HCT116 (cell line): ENCODE measurements around the gene CORO7. TPM values are rescaled to one million over a fixed set of nuclear protein-coding genes. Genes with fewer than 3 reads are reported as not detected.

ENCODE experiments used
- ATAC-seq: fragments of 200-7000 bp; cut with Tn5 transposase; 2 replicates; pipeline ENCODE4 v1.9.1; 2020; ENCODE audit warnings: mild to moderate bottlenecking, moderate library complexity
- BruUV-seq: library from RNA; stranded (reverse); fragments of 400-500 nt; replicated peaks from 2 replicates; lab custom pipeline; 2021; lab: Mats Ljungman, UMichigan
- CTCF ChIA-PET: fragments of 300-600 bp; sonication (Branson Sonifier 250); formaldehyde crosslinking; loops from one replicate; lab custom pipeline; 2021; ENCODE audit warnings: antibody characterized with exemption; lab: Charles Lee
- POLR2A ChIA-PET: fragments of 300-600, 350-600 bp; sonication (Branson Sonifier 250); formaldehyde crosslinking; loops from one replicate; lab custom pipeline; 2021; ENCODE audit warnings: antibody characterized with exemption; lab: Charles Lee
- RAD21 ChIA-PET, 2 experiments: fragments of 300-600 bp; sonication (Branson Sonifier 250); formaldehyde crosslinking; loops; one replicate each; lab custom pipeline; 2023; ENCODE audit warnings: low total read pairs in 2 of 2; ENCODE audit not compliant: uncharacterized antibody in 2 of 2, unreplicated experiment in 2 of 2, low non-redundant PET in 1 of 2; lab: Charles Lee
- DNase-seq: peaks from one replicate; pipeline ENCODE4 v3.0.0-alpha.2; 2010; ENCODE audit warnings: low read depth, low spot score
- H2AFZ ChIP-seq: fragments of 200-600 bp; shearing (Covaris generic), sonication (generic); 2 replicates; pipeline ENCODE4 v1.6.1; 2017; ENCODE audit warnings: low read depth, mixed run types, mixed read lengths, antibody characterized with exemption, low read length; ENCODE audit not compliant: poor library complexity, severe bottlenecking
- H3K27ac ChIP-seq: 2 replicates; pipeline ENCODE4 v1.5.1; 2012; ENCODE audit warnings: low read depth, low read length
- H3K27me3 ChIP-seq: fragments of 200-600 bp; sonication (generic); 2 replicates; pipeline ENCODE4 v1.6.1; 2016; ENCODE audit warnings: mixed run types, low read length, mixed read lengths; ENCODE audit not compliant: insufficient read depth
- H3K36me3 ChIP-seq, 2 experiments: fragments of 200-500 bp in 1 of 2; fragments of 200-600 bp in 1 of 2; sonication (Bioruptor generic) in 1 of 2; sonication (generic) in 1 of 2; 2 replicates each; pipeline versions ENCODE4 v1.5.1 to v1.6.1; 2014 to 2016; ENCODE audit warnings: low read length in 2 of 2, inconsistent platforms in 1 of 2, mixed read lengths in 1 of 2, mixed run types in 1 of 2; ENCODE audit not compliant: insufficient read depth in 2 of 2, control insufficient read depth in 1 of 2
- H3K4me1 ChIP-seq, 2 experiments: fragments of 200-600 bp in 1 of 2; sonication (generic) in 1 of 2; 2 replicates each; pipeline versions ENCODE4 v1.5.1 to v1.6.1; 2012 to 2017; ENCODE audit warnings: low read length in 2 of 2, inconsistent platforms in 1 of 2, mild to moderate bottlenecking in 1 of 2, mixed read lengths in 1 of 2, mixed run types in 1 of 2, moderate library complexity in 1 of 2; ENCODE audit not compliant: insufficient read depth in 2 of 2, control insufficient read depth in 1 of 2
- H3K4me2 ChIP-seq: fragments of 200-600 bp; sonication (generic); 2 replicates; pipeline ENCODE4 v1.6.1; 2017; ENCODE audit warnings: mixed run types, low read length, mixed read lengths
- H3K4me3 ChIP-seq, 2 experiments: fragments of 200-600 bp in 1 of 2; sonication (generic) in 1 of 2; replicated peaks in 1 of 2; 2 replicates each; pipeline ENCODE4 v1.5.1; 2011 to 2016; ENCODE audit warnings: low read length in 2 of 2, control low read depth in 1 of 2, low read depth in 1 of 2, mild to moderate bottlenecking in 1 of 2, mixed read lengths in 1 of 2, mixed run types in 1 of 2
- H3K79me2 ChIP-seq: fragments of 200-600 bp; sonication (generic); 2 replicates; pipeline ENCODE4 v1.6.1; 2017; ENCODE audit warnings: mild to moderate bottlenecking, mixed run types, low read length, moderate library complexity, mixed read lengths; ENCODE audit not compliant: insufficient read depth
- H3K9ac ChIP-seq: fragments of 200-600 bp; sonication (generic); 2 replicates; pipeline ENCODE4 v1.6.1; 2016; ENCODE audit warnings: low read length, mixed read lengths
- H3K9me2 ChIP-seq: fragments of 200-600 bp; sonication (generic), shearing (Covaris generic); 2 replicates; pipeline ENCODE4 v1.6.1; 2017; ENCODE audit warnings: mixed run types, mild to moderate bottlenecking, moderate library complexity; ENCODE audit not compliant: insufficient read depth
- H3K9me3 ChIP-seq, 2 experiments: fragments of 200-500 bp in 1 of 2; fragments of 200-600 bp in 1 of 2; sonication (Bioruptor generic) in 1 of 2; sonication (generic) in 1 of 2; 2 replicates each; pipeline ENCODE4 v1.6.1; 2014 to 2017; ENCODE audit warnings: low read length in 2 of 2, mixed read lengths in 2 of 2, inconsistent platforms in 1 of 2, low read depth in 1 of 2, mild to moderate bottlenecking in 1 of 2, mixed run types in 1 of 2, moderate library complexity in 1 of 2; ENCODE audit not compliant: control insufficient read depth in 1 of 2, insufficient read depth in 1 of 2
- H4K20me1 ChIP-seq: fragments of 200-600 bp; sonication (generic), shearing (Covaris generic); 2 replicates; pipeline ENCODE4 v1.6.1; 2017; ENCODE audit warnings: mixed run types, mild to moderate bottlenecking, moderate library complexity; ENCODE audit not compliant: insufficient read depth
- ELF1 ChIP-seq: IDR thresholded peaks from 2 replicates; pipeline ENCODE4 v1.6.1; 2012; ENCODE audit warnings: low read depth, borderline replicate concordance
- EZH2 ChIP-seq: fragments of 200-600 bp; sonication (generic); IDR thresholded peaks from 2 replicates; pipeline ENCODE4 v1.6.1; 2017; ENCODE audit warnings: antibody characterized with exemption, mixed run types
- FOSL1 ChIP-seq: IDR thresholded peaks from 2 replicates; pipeline ENCODE4 v1.6.1; 2012; ENCODE audit warnings: low read depth
- POLR2AphosphoS5 ChIP-seq: IDR thresholded peaks from 2 replicates; pipeline ENCODE4 v1.6.1; 2011; ENCODE audit warnings: mild to moderate bottlenecking, low read depth, low read length, moderate library complexity
- intact Hi-C: fragments of 100-400 bp; cut with micrococcal nuclease; formaldehyde crosslinking; loops from 2 replicates; pipeline ENCODE4 v1.10.0; 2022
- total RNA-seq: library from RNA; stranded (reverse); gene quantifications from one replicate; pipeline ENCODE4 v1.2.1, GENCODE V29; 2021; ENCODE audit not compliant: unreplicated experiment
- TF ChIP-seq, protein P1 (sequence below): IDR thresholded peaks from 2 replicates; pipeline ENCODE4 v1.6.1; 2012
- TF ChIP-seq, protein P2 (sequence below): IDR thresholded peaks from 2 replicates; pipeline ENCODE4 v1.6.1; 2012; ENCODE audit warnings: low read depth

The CORO7 gene
- total RNA-seq, 1 experiment from 2014 or later, result 21.3 TPM

DNA sequence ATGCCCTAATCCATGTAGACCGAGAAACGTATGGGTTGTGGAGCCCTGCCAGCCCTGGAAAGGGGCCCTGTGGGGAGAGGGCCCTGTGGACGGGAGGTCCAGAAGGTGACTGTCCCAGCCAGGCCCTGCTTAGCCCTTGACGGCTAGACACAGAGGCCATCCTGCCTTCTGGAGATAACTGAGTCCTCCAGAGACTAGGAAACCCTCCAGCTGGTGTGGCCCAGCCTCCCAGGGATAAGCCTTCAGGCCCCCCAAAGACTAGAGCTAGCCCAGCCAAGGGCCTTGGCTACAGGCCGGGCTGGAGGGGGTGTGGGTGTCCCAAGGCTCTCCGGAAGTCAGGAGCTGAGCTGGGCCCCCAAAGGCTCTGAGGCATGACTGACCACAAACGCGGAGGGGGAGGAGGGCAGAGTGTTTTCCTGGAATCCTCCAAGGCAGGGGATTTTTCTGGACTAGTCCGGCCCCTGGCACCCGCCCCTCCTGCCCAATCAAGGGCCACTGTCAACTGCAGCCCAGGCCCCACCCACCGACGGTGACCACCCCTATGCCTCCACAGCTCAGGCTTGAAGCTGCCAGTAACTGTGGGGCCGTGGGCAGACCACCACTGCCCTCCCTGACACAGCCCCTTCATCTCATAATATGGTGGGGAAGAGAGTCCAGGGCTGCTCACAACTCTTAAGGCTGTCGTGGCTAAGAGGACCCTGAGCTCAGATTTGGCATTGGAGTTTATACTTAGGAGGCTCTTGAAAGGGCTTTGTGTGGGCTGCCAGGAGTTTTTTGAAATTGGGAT, 45.6 kb downstream of the CORO7 start:
- ChIA-PET RAD21 (no interaction called here), POLR2A (no interaction called here), CTCF (interaction anchor here (0.7 kb wide), 1 partner anchor 32 kb away, joined by 3 read pairs; no protein-coding TSS in a partner anchor)
- H4K20me1 ChIP-seq, result no peaks in the 10 kb centered on the region
- H2AFZ ChIP-seq, result no peak overlapping the region
- no peak overlapping the region for H3K27ac ChIP-seq
- no TSS peak for BruUV-seq
- H3K79me2 ChIP-seq, result peaks cover 14% of the 10 kb centered on the region; the same call in 1 of the 2 replicates
- ATAC-seq (no peak), DNase-seq (no peak)
- no peak overlapping the region for H3K4me3 ChIP-seq
- intact Hi-C loops, result no loop called here
- H3K9me3 ChIP-seq, result no peaks in the 10 kb centered on the region
- H3K4me1 ChIP-seq, result peaks cover 42 to 76% of the 10 kb centered on the region in 2 experiments
- TF ChIP-seq, protein P1, sequence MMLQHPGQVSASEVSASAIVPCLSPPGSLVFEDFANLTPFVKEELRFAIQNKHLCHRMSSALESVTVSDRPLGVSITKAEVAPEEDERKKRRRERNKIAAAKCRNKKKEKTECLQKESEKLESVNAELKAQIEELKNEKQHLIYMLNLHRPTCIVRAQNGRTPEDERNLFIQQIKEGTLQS, result no peak
- no peak for TF ChIP-seq ELF1
- TF ChIP-seq EZH2, result no peak
- no peak for TF ChIP-seq POLR2AphosphoS5
- no peak for TF ChIP-seq FOSL1
- H3K9me2 ChIP-seq, result no peaks in the 10 kb centered on the region
- H3K4me2 ChIP-seq, result peak overlapping the region; percentile 99
- H3K36me3 ChIP-seq, result no peaks in the 10 kb centered on the region
- no peaks in the 10 kb centered on the region for H3K27me3 ChIP-seq
- H3K9ac ChIP-seq, result peak overlapping the region; percentile 70; the same call in 1 of the 2 replicates

DNA sequence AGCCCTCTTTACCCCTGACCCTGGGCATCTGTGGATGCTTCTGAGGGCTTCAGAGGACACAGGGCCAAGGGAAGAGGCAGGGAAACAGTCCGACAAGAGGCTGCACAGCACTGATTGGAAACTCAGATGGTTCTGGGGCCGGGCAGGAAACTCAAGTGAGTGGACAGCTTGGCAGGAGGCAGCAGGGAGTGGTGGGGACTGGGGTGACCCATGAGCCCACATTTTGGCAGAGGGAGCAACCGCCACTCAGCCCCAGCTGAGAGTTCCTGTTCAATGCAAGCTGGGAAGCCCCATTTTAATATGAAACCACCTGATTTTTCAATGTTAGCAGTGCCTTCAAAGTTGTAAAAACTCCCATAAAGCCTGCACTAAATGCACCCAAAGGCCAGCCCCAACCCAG, 46.2 kb downstream of the CORO7 start:
- no peak overlapping the region for H3K27ac ChIP-seq
- no peaks in the 10 kb centered on the region for H3K27me3 ChIP-seq
- H3K4me2 ChIP-seq, result no peak overlapping the region
- CTCF ChIA-PET, result interaction anchor here (1.8 kb wide), 1 partner anchor 32 kb away, joined by 8 read pairs; no protein-coding TSS in a partner anchor
- no peak overlapping the region for H2AFZ ChIP-seq
- no peak for DNase-seq
- H3K4me3 ChIP-seq, result no peak overlapping the region
- no TSS peak for BruUV-seq
- H3K9ac ChIP-seq, result no peak overlapping the region
- TF ChIP-seq, protein P2, sequence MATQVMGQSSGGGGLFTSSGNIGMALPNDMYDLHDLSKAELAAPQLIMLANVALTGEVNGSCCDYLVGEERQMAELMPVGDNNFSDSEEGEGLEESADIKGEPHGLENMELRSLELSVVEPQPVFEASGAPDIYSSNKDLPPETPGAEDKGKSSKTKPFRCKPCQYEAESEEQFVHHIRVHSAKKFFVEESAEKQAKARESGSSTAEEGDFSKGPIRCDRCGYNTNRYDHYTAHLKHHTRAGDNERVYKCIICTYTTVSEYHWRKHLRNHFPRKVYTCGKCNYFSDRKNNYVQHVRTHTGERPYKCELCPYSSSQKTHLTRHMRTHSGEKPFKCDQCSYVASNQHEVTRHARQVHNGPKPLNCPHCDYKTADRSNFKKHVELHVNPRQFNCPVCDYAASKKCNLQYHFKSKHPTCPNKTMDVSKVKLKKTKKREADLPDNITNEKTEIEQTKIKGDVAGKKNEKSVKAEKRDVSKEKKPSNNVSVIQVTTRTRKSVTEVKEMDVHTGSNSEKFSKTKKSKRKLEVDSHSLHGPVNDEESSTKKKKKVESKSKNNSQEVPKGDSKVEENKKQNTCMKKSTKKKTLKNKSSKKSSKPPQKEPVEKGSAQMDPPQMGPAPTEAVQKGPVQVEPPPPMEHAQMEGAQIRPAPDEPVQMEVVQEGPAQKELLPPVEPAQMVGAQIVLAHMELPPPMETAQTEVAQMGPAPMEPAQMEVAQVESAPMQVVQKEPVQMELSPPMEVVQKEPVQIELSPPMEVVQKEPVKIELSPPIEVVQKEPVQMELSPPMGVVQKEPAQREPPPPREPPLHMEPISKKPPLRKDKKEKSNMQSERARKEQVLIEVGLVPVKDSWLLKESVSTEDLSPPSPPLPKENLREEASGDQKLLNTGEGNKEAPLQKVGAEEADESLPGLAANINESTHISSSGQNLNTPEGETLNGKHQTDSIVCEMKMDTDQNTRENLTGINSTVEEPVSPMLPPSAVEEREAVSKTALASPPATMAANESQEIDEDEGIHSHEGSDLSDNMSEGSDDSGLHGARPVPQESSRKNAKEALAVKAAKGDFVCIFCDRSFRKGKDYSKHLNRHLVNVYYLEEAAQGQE, result no peak
- H3K4me1 ChIP-seq, result peaks cover 39 to 70% of the 10 kb centered on the region in 2 experiments
- H3K36me3 ChIP-seq, result no peaks in the 10 kb centered on the region
- H3K9me3 ChIP-seq, result no peaks in the 10 kb centered on the region
- RAD21 ChIA-PET, result no interaction called here
- intact Hi-C loops, result no loop called here
- ATAC-seq, result no peak
- H4K20me1 ChIP-seq, result no peaks in the 10 kb centered on the region
- POLR2A ChIA-PET, result no interaction called here
- H3K79me2 ChIP-seq, result peaks cover 14% of the 10 kb centered on the region; the same call in 1 of the 2 replicates
- H3K9me2 ChIP-seq, result no peaks in the 10 kb centered on the region
